K562 (cell line): ENCODE data around the gene RABL6. TPM values are rescaled to one million over a fixed set of nuclear protein-coding genes. Genes with fewer than 3 reads are reported as not detected.

Experiments
- CCNT2 ChIP-seq: IDR thresholded peaks from 2 replicates; pipeline ENCODE4 v1.6.1; 2011; ENCODE audit warnings: borderline replicate concordance, low read depth, mild to moderate bottlenecking, moderate library complexity, mixed read lengths, low read length; ENCODE audit not compliant: insufficient read length; ENCODE audit errors: extremely low read depth
- EGR1 ChIP-seq: fragments of 450-650 bp; conservative IDR thresholded peaks from 2 replicates; pipeline ENCODE4 v1.6.1; 2017; ENCODE audit warnings: mild to moderate bottlenecking
- ETS2 ChIP-seq: IDR thresholded peaks from 2 replicates; pipeline ENCODE4 v1.6.1; 2016; ENCODE audit warnings: borderline replicate concordance, missing genetic modification characterization, mild to moderate bottlenecking, moderate library complexity, missing compliant biosample characterization; ENCODE audit not compliant: poor library complexity, severe bottlenecking
- FIP1L1 ChIP-seq: fragments of 200-400 bp; formaldehyde crosslinking; IDR thresholded peaks from 2 replicates; pipeline ENCODE4 v1.6.1; 2018; ENCODE audit warnings: mild to moderate bottlenecking, low read depth, low read length; ENCODE audit not compliant: poor library complexity, severe bottlenecking
- HIVEP1 ChIP-seq: fragments of 250-450 bp; sonication (Bioruptor Pico); IDR thresholded peaks from 2 replicates; pipeline ENCODE4 v1.4.0; 2020; ENCODE audit warnings: mild to moderate bottlenecking
- KDM4B ChIP-seq, 2 experiments: fragments of 450-650 bp in 1 of 2; sonication (generic) in 1 of 2; IDR thresholded peaks; 2 replicates each; pipeline ENCODE4 v1.6.1; 2016 to 2017; ENCODE audit warnings: borderline replicate concordance in 2 of 2, antibody characterized with exemption in 1 of 2, low read depth in 1 of 2, mild to moderate bottlenecking in 1 of 2
- NCOA6 ChIP-seq: fragments of 450-650 bp; IDR thresholded peaks from 2 replicates; pipeline ENCODE4 v1.6.1; 2017; ENCODE audit warnings: mild to moderate bottlenecking
- NR2C2 ChIP-seq, 2 experiments: fragments of 200-800 bp in 1 of 2; sonication (Bioruptor generic) in 1 of 2; sonication (generic) in 1 of 2; formaldehyde crosslinking in 1 of 2; IDR thresholded peaks; 2 replicates each; pipeline versions ENCODE4 v1.6.1 to v1.8.0; 2016 to 2022; ENCODE audit warnings: mild to moderate bottlenecking in 1 of 2, missing compliant biosample characterization in 1 of 2, missing genetic modification characterization in 1 of 2, missing genetic modification reagents in 1 of 2
- POLR2A ChIP-seq: fragments of 450-650 bp; conservative IDR thresholded peaks from 2 replicates; pipeline ENCODE4 v1.6.1; 2016
- POLR2AphosphoS5 ChIP-seq: IDR thresholded peaks from 2 replicates; pipeline ENCODE4 v1.6.1; 2011; ENCODE audit warnings: mild to moderate bottlenecking, low read depth, low read length, moderate library complexity; ENCODE audit not compliant: control insufficient read depth, insufficient read depth
- POLR2B ChIP-seq: fragments of 450-650 bp; IDR thresholded peaks from 2 replicates; pipeline ENCODE4 v1.6.1; 2018; ENCODE audit warnings: low read depth; ENCODE audit not compliant: partially characterized antibody
- RNF2 ChIP-seq: sonication (generic); IDR thresholded peaks from 2 replicates; pipeline ENCODE4 v1.6.1; 2016
- SRSF1 ChIP-seq: fragments of 200-400 bp; formaldehyde crosslinking; IDR thresholded peaks from 2 replicates; pipeline ENCODE4 v1.6.1; 2017; ENCODE audit warnings: mild to moderate bottlenecking, low read depth, low read length, moderate library complexity
- SRSF3 ChIP-seq: fragments of 200-400 bp; formaldehyde crosslinking; IDR thresholded peaks from 2 replicates; pipeline ENCODE4 v1.6.1; 2016; ENCODE audit warnings: mild to moderate bottlenecking, low read length, moderate library complexity; ENCODE audit not compliant: insufficient read depth
- TCFL5 ChIP-seq: fragments of 250-450 bp; sonication (Bioruptor Pico); conservative IDR thresholded peaks from 2 replicates; pipeline ENCODE4 v1.6.1; 2021; ENCODE audit warnings: mild to moderate bottlenecking, moderate library complexity, matching md5 sums
- TFAP4 ChIP-seq: sonication (generic); formaldehyde crosslinking; IDR thresholded peaks from 2 replicates; pipeline ENCODE4 v1.8.0; 2022; ENCODE audit warnings: missing genetic modification reagents, mild to moderate bottlenecking, moderate library complexity, borderline replicate concordance
- ZBTB26 ChIP-seq: fragments of 450-650 bp; formaldehyde crosslinking; IDR thresholded peaks from 2 replicates; pipeline ENCODE4 v1.4.0; 2022; ENCODE audit warnings: missing genetic modification characterization
- ZNF584 ChIP-seq: fragments of 200-800 bp; sonication (Bioruptor generic); IDR thresholded peaks from 2 replicates; pipeline ENCODE4 v1.6.1; 2016; ENCODE audit warnings: low read depth, mild to moderate bottlenecking, missing genetic modification characterization, missing compliant biosample characterization
- polyA plus RNA-seq, 8 experiments: library from polyadenylated mRNA; depleted of rRNA in 4 of 8; stranded (reverse) in 5 of 8; unstranded in 3 of 8; fragments of >200 nt; fragmentation: Nextera tagmentation in 2 of 8; fragmentation: Illumina TruSeq in 1 of 8; extraction: Ambion mirVana in 2 of 8; extraction: Trizol in 1 of 8; gene quantifications; 2 replicates each; pipeline versions ENCODE4 v1.2.1 to v1.2.3, GENCODE V29; 2011 to 2014; ENCODE audit warnings: inconsistent platforms in 1 of 8, missing spikeins in 1 of 8
- total RNA-seq, 7 experiments: library from RNA; depleted of rRNA in 6 of 7; stranded (reverse); fragments of >200 nt in 6 of 7; fragmentation: Illumina TruSeq in 2 of 7; extraction: Trizol in 2 of 7; gene quantifications; 2 replicates each; pipeline versions ENCODE4 v1.2.1 to v1.2.3, GENCODE V29; 2011 to 2021; ENCODE audit warnings: low replicate concordance in 1 of 7
- TF ChIP-seq, protein P1 (sequence below): fragments of 450-650 bp; IDR thresholded peaks from 2 replicates; pipeline ENCODE4 v1.6.1; 2016; ENCODE audit warnings: mild to moderate bottlenecking
- TF ChIP-seq, protein P2 (sequence below), 2 experiments: fragments of 200-800 bp in 1 of 2; sonication (Bioruptor generic) in 1 of 2; sonication (generic) in 1 of 2; formaldehyde crosslinking in 1 of 2; IDR thresholded peaks in 1 of 2; conservative IDR thresholded peaks in 1 of 2; 2 replicates each; pipeline versions ENCODE4 v1.5.0 to v1.6.1; 2016 to 2020; ENCODE audit warnings: missing compliant biosample characterization in 1 of 2, missing genetic modification characterization in 1 of 2, missing genetic modification reagents in 1 of 2

The RABL6 gene
- total and polyA plus RNA-seq, 9 of the 15 experiments (the other 6 are each of a cell fraction or from before 2014, with no cell fraction given): 5.6 to 181 (median 84.5) TPM

DNA sequence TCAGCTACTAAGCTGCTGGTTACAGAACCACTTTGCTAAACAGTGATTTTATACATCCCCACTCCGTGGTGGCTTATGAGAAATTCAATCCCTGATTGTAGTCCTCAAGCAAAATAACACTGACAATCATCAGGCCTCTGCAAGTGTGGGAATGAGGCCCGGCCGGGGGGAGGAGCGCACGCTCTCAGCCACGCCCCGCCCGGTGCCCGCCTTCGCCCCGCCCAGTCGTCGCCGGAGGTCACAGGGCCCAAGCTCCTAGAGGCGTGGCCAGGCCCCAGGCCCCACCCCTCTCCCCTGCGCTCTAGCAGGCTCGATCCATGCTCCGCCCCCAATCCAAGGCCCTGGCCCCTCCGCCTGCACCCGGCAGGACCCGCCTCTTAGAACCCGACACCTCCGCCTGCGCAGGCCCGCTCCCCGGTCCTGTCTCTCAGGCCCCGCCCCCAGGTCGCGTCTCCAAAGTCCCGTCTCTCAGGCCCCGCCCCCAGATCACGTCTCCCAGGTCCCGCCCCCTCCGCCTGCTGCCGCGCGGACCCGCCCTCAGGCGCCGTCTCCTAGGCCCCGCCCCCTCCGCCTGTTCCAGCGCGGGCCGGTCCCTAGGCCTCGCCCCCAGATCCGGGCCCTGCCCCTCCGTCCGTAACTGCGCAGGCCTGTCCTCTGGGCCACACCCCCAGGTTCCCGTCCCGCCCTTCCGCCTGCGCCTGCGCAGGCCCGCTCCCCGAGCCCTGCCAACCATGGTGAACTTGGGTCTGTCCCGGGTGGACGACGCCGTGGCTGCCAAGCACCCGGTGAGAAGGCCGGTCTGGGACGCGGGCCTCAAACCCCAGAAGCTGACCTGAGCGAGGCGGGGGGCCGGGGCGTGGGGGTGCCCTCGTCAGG, 16.9 kb upstream of the RABL6 start, which contains the start of gene TMEM141 (continued):
- TF ChIP-seq, protein P1, sequence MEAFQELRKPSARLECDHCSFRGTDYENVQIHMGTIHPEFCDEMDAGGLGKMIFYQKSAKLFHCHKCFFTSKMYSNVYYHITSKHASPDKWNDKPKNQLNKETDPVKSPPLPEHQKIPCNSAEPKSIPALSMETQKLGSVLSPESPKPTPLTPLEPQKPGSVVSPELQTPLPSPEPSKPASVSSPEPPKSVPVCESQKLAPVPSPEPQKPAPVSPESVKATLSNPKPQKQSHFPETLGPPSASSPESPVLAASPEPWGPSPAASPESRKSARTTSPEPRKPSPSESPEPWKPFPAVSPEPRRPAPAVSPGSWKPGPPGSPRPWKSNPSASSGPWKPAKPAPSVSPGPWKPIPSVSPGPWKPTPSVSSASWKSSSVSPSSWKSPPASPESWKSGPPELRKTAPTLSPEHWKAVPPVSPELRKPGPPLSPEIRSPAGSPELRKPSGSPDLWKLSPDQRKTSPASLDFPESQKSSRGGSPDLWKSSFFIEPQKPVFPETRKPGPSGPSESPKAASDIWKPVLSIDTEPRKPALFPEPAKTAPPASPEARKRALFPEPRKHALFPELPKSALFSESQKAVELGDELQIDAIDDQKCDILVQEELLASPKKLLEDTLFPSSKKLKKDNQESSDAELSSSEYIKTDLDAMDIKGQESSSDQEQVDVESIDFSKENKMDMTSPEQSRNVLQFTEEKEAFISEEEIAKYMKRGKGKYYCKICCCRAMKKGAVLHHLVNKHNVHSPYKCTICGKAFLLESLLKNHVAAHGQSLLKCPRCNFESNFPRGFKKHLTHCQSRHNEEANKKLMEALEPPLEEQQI: no peak
- TF ChIP-seq FIP1L1 (peak; percentile 37), ETS2 (tag) (no peak), RNF2 (no peak), EGR1 (peak; percentile 66), KDM4B (IDR thresholded peaks at IDR 0.05; ENCODE audit: borderline replicate concordance in 2 of 2, low read depth in 1 of 2) (no peak), POLR2B (peak; percentile 88), CCNT2 (peak; percentile 80), POLR2AphosphoS5 (peak; percentile 44; the same call in 1 of the 2 replicates), SRSF3 (no peak), TCFL5 (CRISPR knock-in tag) (no peak), NR2C2 (CRISPR knock-in tag; IDR thresholded peaks at IDR 0.05) (no peak), NR2C2 (tag; IDR thresholded peaks at IDR 0.05) (peak; percentile 48; the same call in 1 of the 2 replicates), ZNF584 (CRISPR knock-in tag) (no peak), NCOA6 (no peak), POLR2A (peak; percentile 74), TFAP4 (peak; percentile 31; the same call in 1 of the 2 replicates), SRSF1 (no peak), HIVEP1 (CRISPR knock-in tag) (0 out of 2 replicates have a peak, but pooled peaks have one; percentile 3), ZBTB26 (0 out of 2 replicates have a peak, but pooled peaks have one; percentile 58)
- TF ChIP-seq, protein P2, sequence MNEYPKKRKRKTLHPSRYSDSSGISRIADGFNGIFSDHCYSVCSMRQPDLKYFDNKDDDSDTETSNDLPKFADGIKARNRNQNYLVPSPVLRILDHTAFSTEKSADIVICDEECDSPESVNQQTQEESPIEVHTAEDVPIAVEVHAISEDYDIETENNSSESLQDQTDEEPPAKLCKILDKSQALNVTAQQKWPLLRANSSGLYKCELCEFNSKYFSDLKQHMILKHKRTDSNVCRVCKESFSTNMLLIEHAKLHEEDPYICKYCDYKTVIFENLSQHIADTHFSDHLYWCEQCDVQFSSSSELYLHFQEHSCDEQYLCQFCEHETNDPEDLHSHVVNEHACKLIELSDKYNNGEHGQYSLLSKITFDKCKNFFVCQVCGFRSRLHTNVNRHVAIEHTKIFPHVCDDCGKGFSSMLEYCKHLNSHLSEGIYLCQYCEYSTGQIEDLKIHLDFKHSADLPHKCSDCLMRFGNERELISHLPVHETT (CRISPR knock-in tag; conservative IDR thresholded peaks at IDR 0.05 in 1 of 2, IDR thresholded peaks at IDR 0.05 in 1 of 2): no peak
